ENCODE measurements around the gene SERHL2.
"Not testable (repeated sequence)": the region's sequence is repeated elsewhere in the genome, so short reads cannot be mapped to it uniquely, and the experiment has no call there.

Gene SERHL2

GRCh38 chr22:42575996-42576574 lies 22.3 kb downstream of the SERHL2 start:
- not testable (repeated sequence) for DNase-seq

GRCh38 chr22:42577141-42577540 lies 23.4 kb downstream of the SERHL2 start:
- DNase-seq, result not testable (repeated sequence)

GRCh38 chr22:42577623-42578240 lies 24.0 kb downstream of the SERHL2 start:
- no peak for DNase-seq

- DNase-seq, result not testable (repeated sequence)
Measured at GRCh38 chr22:42580040-42580439, 26.3 kb downstream of the SERHL2 start.

GRCh38 chr22:42581194-42581761 lies 27.5 kb downstream of the SERHL2 start:
- not testable (repeated sequence) for DNase-seq

GRCh38 chr22:42581762-42582716 lies 28.3 kb downstream of the SERHL2 start:
- peak; percentile 70 for DNase-seq

- no peak for DNase-seq
Measured at GRCh38 chr22:42582987-42583386, 29.2 kb downstream of the SERHL2 start.

- DNase-seq, result no peak
Measured at GRCh38 chr22:42584364-42584940, 30.7 kb downstream of the SERHL2 start.

GRCh38 chr22:42585096-42585495 lies 31.3 kb downstream of the SERHL2 start:
- no peak for DNase-seq

GRCh38 chr22:42586381-42586780 lies 32.6 kb downstream of the SERHL2 start:
- no peak for DNase-seq

- DNase-seq, result no peak
Measured at GRCh38 chr22:42587588-42588175, 33.9 kb downstream of the SERHL2 start.

GRCh38 chr22:42591987-42592386 lies 38.2 kb downstream of the SERHL2 start:
- DNase-seq, result no peak

GRCh38 chr22:42595434-42595833 lies 41.7 kb downstream of the SERHL2 start:
- DNase-seq, result no peak

GRCh38 chr22:42596336-42596735 lies 42.6 kb downstream of the SERHL2 start:
- no peak for DNase-seq

GRCh38 chr22:42596863-42597530 lies 43.2 kb downstream of the SERHL2 start:
- DNase-seq, result no peak

GRCh38 chr22:42601879-42602465 lies 48.2 kb downstream of the SERHL2 start:
- DNase-seq, result no peak

- no peak for DNase-seq
Measured at GRCh38 chr22:42602470-42602869, 48.7 kb downstream of the SERHL2 start.

GRCh38 chr22:42603427-42603826 lies 49.7 kb downstream of the SERHL2 start:
- no peak for DNase-seq

GRCh38 chr22:42604403-42604802 lies 50.6 kb downstream of the SERHL2 start:
- DNase-seq, result no peak

GRCh38 chr22:42607641-42608040 lies 53.9 kb downstream of the SERHL2 start:
- DNase-seq, result not testable (repeated sequence)

GRCh38 chr22:42608136-42608822 lies 54.5 kb downstream of the SERHL2 start:
- no peak for DNase-seq
